Activated CD4-positive, alpha-beta T cell treated with anti-CD3 and anti-CD28 coated beads, Interleukin-2, Interleukin-6, amounts not matched to agents 100 ng/mL and 50 ng/mL, durations not matched to agents 16 hours and 8 hours (primary cell): ENCODE measurements around the gene ADAM30.

Experiments
- DNase-seq: peaks from one replicate; pipeline ENCODE4 v3.0.0-alpha.2; 2020

Gene ADAM30

GRCh38 chr1:119906927-119907652, 10.8 kb upstream of the ADAM30 start:
- DNase-seq, result no peak

GRCh38 chr1:119903443-119903835, 7.1 kb upstream of the ADAM30 start:
- no peak for DNase-seq

DNA sequence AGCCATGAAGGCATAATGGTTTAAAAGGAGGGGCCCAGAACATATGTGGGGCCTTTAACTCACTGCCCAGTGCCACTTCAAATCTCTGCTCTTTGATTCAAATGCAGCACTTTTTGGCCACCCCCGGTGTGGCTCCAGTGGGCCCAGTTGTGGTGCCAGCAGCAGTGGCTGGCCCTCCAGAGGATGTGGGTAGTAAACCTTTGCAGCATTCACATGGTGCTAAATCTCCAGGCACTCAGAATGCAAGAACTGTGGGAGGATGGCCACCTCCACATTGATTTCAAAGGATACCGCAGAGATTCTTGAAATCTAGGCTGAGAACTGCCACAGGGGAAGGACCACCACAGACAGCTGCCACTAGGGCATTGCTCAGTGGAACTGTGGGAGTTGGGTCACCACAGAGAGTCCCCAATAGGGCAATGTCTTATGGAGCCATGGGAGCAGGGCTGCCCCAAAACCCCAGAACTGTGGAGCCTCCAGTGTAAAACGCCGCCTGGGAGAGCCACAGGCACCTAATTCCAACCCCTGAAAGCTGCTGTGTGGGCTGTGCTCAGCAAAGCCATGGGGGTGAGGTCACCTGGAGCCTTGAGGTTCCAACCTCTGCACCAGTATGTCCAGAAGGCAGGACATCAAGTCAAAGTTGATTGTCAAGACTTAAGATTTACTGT, 6.6 kb upstream of the ADAM30 start:
- DNase-seq, result no peak

- no peak for DNase-seq
Measured at GRCh38 chr1:119898981-119899720, 2.8 kb upstream of the ADAM30 start.

DNA sequence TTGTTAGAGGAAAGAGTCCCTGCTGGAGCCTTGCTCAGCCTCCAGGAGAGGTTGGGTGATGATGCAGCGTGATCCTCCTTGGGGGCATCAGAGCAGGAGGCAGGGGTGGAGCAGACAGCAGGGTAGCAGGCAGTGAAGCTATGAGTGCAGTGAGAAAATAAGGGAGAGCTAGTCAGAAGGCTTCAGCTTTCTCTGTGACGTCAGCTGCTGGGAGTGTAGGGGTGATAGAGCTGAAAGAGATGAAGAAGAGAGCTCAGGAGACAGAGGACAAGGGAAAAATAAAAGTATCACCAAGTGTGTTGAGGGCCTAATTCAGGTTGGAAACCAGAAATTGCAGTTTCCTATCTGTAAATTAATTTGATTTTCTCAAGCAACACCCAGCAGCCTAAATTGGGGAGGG, 2.2 kb upstream of the ADAM30 start:
- no peak for DNase-seq

GRCh38 chr1:119895102-119895501, 1.2 kb downstream of the ADAM30 start:
- no peak for DNase-seq

DNA sequence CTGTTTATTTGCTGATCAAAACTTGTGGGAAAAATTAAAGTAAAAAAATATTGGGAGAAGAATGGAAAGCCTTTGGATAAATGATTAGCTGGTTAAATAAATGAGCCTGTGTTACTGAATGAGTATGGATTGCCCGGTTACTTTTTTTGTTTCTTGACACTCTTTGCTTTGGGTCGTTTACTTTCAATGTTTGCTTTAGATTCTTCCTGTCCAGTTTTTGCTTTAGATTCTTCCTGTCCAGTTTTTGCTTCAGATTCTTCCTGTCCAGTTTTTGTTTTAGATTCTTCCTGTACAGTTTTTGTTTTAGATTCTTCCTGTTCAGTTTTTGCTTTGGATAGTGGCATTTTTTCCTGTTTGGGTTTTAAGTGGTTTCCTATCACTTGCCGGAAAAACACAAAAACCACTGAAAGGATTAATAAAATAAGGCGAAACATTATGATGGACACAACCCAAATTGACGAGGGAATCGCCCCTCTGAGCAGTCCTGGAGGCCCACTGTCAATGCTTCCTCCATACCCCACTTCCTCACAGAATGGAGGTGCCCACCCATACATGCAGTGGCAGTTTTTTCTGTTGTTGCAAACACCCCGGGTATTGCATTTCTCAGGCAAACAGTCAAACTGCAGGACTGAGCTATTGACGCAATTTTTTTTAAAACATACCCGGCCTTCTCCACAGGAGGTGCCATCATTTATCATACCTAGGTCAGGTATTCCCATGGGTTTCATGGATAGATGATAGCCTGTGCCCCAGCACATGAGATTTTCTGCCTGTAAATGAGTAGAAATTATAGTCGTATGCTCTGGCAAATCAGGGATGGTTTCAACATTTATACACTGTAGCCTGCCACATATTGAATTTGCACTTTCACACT, 2.3 kb downstream of the ADAM30 start:
- no peak for DNase-seq

GRCh38 chr1:119893238-119893791, 3.0 kb downstream of the ADAM30 start:
- DNase-seq, result peak; percentile 46

DNA sequence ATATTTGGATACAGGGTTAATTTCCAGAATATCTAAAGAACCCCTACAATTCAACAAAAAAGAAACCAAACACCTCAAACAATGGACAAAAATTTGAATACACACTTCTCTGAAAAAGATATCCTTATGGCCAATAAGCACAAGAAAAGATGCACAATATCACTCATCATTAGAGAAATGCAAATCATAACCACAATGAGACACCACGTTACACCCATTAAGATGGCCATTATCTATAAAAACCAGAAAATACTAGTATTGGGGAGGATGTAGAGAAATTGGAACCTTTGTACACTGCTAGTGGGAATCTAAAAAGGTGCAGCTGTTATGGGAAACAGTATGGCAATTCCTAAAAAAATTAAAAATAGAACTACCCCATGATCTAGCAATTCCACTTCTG, 4.9 kb downstream of the ADAM30 start:
- DNase-seq, result no peak

DNA sequence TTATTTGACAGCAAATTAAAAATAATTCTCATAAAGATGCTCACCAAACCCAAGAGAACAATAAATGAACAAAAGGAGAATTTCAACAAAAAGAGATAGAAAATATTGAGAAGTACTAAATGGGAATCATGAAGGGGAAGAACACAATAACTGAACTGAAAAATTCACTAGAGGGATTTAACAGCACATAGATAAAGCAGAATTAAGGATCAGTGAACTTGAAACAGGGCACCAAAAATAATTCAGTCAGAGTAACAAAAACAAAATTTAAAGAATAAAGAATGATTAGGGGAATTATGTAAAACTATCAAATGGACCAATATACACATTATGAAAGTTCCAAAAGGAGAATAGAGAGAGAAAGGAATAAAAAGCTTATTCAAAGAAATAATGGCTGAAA, 7.8 kb downstream of the ADAM30 start:
- no peak for DNase-seq

GRCh38 chr1:119887427-119887826, 8.9 kb downstream of the ADAM30 start:
- no peak for DNase-seq

DNA sequence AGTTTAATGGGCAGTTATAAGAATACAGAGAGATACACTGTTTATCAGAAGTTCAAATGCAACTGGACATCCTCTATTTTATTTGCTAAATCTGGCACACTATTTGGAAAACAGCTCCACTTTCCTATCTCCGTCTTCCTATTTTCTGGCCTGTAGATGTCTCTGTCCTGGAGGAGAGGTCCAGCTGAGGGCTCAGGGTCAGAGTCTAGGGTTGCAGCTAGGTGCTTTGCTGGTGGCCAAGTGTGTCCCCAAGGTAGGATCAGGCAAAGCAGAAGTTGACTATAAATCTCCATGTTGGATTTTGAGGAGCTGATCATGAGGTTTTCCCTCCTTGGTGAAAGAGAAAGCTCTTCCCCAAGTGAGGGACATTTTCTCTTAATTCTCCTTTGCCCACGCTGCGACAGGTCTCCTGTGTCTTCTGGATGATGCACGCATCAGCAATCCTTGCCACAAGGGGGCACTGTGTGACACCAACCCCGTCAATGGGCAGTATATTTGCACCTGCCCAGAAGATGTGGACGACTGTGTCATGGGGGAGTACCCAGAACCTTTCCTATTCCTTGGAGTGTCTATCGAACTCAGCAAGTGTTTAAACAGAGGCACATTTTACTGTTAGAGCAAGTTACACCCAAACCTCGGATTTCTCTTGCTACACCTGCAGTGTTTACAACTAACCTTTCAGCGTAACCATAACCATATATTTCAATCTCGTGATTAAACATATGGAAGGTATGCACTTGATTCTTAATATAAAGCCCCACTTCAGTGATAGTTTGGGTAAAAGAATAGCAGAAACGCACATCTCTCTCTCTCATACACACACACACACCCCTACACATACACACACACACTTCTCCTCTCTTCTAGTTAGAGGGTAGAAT, 10.2 kb downstream of the ADAM30 start:
- peak; percentile 71 for DNase-seq

- DNase-seq, result no peak
Measured at GRCh38 chr1:119884711-119885110, 11.6 kb downstream of the ADAM30 start.

GRCh38 chr1:119883826-119884225, 12.5 kb downstream of the ADAM30 start:
- DNase-seq, result no peak

DNA sequence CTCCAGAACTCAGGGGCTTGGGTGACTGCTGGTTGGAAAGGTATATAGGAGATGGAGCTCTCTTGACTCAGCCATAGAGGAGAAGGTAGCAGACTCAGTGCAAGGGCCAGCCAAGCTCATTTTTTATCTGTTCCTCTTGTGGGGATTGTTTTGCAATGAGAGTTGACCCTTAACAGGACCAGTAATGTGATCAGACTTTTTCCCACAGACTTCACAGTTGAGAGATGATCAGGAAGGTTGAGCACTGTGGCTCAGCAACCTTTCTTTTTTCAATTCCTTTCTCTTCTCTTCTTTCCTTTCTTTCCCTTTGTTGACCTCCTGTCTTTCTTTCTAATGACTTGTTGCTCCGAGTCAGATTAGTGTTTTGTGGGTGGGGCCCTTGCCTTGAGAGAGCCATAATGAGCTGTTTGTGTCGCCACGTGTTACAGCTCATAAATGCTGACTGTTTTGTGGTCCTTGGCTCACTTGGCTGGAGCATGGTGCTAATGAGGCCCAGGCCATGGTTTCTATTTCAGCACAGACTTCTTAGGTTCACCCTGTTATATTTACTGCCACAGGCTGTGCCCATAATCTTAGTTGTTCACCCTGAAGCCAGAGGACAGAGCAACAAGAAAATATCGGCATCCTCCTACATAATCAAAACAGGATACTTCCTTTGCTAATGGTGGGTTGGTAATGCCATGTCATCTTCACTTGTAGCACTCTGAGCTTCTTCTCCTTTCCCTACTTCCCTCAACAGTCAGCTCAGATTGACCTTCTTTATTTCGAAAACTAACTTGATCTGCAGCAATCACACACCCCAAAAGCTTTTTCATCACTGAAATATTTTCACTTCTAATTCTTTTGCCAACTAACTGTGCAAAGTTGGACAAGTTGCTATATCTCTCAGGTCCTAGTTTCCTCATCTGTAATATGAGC, 13.9 kb downstream of the ADAM30 start:
- no peak for DNase-seq

DNA sequence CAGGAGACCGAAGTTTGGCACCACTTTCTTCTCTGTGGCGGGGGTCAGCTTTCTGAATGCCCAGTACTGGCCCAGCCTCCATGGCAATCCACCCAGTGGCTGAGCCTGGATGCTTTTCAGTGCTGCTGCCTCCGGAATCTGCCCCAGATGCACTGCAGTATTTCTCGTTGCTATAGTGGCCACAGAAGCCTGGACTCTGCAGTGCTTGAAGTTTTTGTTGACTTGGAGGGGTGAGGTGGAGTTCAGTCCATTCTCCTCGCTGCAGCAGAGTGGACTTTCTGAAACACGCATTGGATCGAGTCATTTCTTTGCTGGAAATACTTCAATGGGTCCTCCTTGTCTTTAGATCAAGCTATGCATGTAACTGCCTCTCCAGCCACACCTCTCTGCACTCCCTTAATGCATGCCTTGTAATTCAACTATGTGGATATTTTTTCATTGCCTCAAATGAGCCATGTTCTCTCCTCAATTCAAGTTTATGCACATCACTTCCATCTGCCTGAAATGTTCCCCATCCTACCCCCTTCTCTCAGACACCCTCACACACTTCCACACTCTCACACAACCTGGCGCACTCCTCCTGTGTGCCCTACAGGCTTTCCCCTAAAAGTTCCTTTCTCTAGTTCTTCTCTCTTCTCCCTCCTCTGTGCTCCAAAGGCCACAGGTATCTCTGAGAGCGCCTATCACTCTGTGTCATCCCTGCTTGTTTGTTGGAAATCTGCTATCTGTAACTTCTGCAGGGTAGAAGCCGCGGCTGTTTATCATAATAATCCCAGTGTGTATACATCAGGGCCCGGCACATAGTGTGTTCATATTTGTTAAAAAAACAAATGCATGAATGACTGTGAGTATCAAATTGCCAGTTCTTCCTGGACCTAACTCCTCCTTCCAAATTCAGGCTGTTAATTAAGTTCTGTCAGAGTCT, 16.5 kb downstream of the ADAM30 start:
- DNase-seq, result no peak

DNA sequence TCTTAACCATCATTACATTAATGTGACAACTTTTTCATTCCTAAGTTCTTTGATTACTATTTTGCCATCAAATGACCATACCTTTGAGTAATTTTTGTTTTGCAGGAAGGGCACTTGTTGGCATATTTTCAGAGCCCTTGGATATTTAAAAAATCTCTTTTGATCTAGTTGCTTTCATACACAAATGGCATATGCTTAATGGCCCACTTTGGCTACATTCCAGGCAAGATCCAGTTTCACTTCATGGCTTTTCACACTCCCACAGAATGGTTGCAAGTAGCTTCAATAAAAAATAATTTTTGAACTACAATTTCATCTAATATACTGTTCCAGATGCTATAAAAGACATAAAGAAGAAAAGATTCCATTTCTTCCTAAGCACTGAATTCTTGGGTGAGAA, 18.1 kb downstream of the ADAM30 start:
- no peak for DNase-seq

DNA sequence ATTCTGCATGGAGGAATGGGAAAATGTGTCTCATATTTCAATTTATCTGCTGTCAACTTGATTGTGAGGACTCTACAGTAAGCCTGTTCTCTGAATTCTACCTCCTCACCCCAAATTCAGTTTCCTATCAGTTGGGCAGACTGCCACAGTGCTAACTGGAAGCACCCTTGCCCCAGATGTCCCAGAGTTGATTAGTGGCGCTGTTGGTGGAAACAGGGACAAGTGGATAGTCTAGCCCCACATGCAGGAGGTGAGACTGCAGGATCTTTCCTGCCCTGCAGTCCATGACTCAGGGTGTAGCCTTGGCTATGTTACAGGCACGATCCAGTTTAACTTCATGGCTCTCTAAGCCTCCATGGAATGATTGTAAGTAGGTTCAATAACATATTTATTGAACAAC, 22.1 kb downstream of the ADAM30 start:
- DNase-seq, result no peak
